DOHH2 (cell line): ENCODE data around the gene CNDP1.

Experiments
- EZH2phosphoT487 ChIP-seq: fragments of 200-600 bp; sonication (generic); IDR thresholded peaks from 2 replicates; pipeline ENCODE4 v1.6.1; 2017; ENCODE audit warnings: borderline replicate concordance, mild to moderate bottlenecking, antibody characterized with exemption, low read length, moderate library complexity, mixed read lengths
- TF ChIP-seq, protein P1 (sequence below): fragments of 200-600 bp; sonication (generic); IDR thresholded peaks from one replicate; pipeline ENCODE4 v1.5.1; 2014; ENCODE audit warnings: antibody characterized with exemption, mild to moderate bottlenecking, low read depth, low read length; ENCODE audit not compliant: poor library complexity, severe bottlenecking

DNA sequence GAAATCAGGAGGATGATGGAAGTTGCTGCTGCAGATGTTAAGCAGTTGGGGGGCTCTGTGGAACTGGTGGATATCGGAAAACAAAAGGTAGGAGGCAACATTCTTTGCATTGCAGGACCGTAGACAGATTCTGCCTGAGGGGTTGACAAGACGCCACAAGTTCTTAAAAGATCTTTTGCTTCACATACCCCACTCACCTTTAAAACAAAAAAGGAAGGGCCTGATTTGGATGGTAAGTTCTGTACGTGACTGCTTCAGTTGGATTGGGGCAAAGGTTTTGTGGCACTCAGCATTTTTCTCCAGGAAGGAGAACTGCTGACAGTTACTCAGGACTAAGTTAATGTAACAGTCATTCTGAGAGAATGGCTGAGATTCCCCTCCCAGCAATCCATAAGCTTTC is 32.9 kb upstream of the CNDP1 start:
- TF ChIP-seq, protein P1, sequence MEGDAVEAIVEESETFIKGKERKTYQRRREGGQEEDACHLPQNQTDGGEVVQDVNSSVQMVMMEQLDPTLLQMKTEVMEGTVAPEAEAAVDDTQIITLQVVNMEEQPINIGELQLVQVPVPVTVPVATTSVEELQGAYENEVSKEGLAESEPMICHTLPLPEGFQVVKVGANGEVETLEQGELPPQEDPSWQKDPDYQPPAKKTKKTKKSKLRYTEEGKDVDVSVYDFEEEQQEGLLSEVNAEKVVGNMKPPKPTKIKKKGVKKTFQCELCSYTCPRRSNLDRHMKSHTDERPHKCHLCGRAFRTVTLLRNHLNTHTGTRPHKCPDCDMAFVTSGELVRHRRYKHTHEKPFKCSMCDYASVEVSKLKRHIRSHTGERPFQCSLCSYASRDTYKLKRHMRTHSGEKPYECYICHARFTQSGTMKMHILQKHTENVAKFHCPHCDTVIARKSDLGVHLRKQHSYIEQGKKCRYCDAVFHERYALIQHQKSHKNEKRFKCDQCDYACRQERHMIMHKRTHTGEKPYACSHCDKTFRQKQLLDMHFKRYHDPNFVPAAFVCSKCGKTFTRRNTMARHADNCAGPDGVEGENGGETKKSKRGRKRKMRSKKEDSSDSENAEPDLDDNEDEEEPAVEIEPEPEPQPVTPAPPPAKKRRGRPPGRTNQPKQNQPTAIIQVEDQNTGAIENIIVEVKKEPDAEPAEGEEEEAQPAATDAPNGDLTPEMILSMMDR: no peak
- TF ChIP-seq EZH2phosphoT487: no peak
